KG1 (cell line): ENCODE measurements around the gene LINC01488.

Source experiments
- DNase-seq: peaks from one replicate; lab custom pipeline; 2025; lab: John Stamatoyannopoulos, UW

The LINC01488 gene

DNA sequence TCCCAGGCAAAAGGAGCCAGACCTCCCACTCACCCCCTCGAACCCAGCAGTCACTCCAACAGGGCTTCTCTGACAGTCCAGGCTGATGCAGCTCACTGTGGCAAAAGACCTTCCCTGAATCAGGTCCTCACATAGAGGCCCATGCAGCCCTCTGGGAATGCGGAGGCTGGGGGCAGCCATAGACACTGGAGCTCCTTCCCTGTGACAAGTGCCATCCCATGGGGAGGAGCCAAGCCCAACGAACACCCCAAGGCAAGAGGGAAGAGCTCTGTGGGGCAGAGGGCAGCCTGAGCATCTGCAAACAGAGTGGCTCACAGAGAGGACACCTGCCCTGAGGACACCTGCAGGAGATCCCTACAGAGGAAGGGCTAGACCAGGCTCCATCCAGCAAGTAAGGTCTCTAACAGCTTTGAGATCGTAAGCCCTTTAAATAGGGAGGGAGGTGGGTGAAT, at the start of gene LINC01488:
TSS of gene LINC01488 (plus strand) at position 271 of the 452 bp plus-strand sequence.
- no peak for DNase-seq

DNA sequence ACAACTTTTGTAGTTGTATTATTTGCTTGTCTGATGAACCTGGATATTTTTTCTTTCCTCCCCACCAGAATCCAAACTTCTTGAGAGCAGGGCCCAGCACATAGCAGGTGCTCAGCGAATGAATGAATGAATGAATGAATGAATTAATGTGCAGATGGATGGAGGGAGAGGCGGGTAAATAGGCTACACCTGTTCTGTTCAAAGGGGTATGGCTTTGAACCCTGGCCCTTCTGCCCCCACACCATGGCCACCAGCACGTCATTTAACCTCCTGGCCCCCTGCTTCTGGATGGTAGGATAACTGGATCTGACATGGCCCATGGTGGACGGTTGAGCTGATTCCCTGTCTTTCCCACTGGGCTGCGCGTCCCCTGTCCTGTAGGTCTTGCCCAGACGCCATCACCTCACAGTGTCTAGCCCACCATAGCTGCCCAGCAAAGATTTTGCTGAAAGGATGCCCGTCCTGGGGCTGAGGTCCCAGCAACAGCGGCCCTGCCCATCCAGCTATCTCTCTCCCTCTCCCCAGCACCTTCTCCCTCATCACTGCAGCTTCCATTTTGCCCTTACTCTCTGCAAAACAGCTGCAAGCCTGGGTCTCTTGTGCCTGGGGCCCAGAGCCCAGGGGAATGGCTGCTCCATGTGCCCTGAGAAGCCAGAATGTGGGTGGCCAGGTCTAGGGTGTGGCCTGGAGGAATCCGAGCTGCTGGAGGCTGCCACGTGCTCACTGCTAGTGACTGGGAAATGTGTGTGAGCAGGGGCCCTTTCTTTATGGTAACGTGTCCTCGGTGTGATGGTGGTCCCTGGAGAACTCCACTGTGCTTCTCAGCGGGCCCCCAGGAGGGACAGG, 49.3 kb upstream of the LINC01488 start:
- DNase-seq, result no peak

DNA sequence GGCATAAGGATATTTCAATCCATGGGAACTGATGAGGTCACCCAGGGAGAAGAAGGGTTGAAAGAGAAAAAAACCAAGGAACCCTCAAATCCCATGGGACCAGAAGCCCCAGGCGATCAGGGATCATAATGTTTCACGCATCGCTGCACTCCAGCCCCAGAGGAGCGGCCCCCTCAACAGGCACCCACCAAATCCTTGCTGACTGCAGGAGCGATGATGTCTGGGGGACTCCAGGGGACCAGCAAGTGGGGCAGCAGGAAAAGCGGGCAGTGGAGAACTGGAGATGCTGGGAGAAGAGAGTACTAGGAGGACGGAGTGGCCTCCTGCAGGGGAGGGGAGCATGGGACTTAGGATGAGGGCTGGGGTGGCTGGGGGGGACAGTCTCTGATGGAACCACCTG, 47.7 kb upstream of the LINC01488 start:
- DNase-seq, result no peak

DNA sequence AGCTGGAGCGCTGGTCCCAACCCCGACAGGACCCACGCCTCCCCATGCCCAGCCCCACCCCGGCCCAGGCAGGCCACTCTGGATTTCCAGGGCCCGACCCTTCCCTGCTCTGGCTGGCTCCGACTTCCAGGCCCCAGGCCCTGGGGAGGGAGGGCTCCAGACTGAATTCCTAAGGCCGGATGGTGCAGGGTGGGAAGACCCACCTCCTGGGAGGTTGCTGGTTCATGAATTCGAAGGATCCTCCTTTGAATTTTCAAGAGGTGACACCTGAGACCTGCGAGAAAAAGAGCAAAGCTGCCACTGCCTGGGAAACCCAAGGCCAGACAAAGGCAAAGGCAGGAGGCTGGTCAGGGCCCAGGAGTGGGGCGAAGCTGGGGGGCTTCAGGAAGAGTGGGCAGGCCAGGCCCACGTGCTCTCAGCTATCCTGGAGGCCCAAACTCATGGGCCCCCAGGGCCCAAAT, 47.0 kb upstream of the LINC01488 start:
- DNase-seq, result no peak

DNA sequence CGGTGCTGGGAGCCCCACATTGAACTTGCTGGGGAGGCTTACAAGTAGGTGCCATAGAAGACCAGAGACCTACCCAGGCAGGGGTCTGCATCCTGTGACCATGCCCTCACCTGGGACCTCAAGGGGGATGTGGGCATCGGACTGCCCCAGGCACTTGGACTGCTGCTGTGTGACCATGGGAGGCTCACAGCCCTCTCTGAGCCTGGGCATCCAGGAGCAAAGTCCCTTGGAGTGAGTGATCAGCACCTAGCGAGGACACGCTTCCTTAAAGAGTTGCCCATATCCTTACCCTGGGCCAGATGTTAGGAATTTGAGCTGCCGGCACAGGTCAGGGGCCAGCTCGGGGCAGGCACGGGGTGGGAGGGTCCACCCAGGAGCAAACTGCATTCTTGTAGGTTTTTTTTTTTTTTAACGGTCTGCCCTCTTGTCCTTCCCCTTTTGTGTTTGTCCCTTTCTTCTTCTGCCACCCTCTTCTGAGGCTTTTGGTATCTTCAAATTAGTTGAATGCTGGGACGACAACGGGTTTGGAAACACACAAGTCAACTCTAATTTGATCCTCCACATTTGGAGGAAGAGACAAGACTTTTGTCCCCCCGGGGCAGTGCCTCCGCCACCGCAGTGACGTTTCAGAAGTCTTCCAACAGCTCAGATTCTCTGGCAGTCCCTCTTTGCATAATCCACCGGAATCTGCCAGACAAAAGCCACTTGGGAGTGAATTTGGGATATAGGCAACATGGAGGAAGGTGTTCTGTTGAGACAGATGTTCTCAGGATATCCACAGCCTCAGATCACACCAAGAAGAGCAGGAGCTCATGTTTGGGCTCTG, 46.1 kb upstream of the LINC01488 start:
- DNase-seq, result no peak

DNA sequence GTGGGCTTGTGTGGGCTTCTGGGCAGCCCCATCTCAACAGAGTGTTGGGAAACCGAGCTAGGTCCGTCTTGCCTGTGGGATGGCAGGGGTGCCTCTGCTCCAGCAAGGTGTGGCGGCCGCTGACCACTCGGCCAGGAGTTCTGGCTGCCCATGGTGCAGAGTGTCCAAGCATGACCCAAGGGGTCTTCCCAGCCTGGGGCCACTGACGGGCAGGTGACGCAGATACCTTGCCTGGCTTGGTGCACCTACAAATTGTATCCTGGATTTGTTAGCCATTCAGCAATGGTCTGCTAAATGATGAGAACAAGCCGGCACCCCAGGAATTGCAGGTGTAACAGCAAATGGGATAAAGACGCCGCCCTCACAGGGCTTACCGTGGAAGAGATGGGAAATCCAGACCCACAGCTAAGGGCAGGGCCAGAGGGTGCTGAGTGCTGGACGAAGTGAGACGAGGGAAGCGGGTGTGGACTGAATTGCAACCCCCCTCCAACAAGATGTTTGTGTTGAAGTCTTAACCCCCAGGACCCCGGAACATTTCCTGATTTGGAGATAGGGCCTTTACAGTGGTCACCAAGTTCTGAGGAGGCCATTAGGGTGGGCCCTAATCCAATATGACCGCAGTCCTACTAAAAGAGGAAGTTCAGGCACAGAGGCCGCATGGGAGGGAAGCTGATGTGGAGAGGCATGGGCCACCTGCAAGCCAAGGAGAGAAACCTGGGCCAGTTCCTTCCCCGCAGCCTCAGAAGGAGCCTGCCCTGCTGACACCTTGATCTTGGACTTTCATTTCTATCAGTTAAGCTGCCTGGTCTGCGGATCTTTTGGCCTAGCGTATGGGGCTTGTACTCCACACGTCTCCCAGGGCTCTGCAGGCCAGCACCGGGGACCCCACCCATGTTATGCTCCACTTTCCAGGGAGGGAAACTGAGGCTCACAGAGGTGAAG, 45.2 kb upstream of the LINC01488 start:
- DNase-seq, result peak; percentile 14

DNA sequence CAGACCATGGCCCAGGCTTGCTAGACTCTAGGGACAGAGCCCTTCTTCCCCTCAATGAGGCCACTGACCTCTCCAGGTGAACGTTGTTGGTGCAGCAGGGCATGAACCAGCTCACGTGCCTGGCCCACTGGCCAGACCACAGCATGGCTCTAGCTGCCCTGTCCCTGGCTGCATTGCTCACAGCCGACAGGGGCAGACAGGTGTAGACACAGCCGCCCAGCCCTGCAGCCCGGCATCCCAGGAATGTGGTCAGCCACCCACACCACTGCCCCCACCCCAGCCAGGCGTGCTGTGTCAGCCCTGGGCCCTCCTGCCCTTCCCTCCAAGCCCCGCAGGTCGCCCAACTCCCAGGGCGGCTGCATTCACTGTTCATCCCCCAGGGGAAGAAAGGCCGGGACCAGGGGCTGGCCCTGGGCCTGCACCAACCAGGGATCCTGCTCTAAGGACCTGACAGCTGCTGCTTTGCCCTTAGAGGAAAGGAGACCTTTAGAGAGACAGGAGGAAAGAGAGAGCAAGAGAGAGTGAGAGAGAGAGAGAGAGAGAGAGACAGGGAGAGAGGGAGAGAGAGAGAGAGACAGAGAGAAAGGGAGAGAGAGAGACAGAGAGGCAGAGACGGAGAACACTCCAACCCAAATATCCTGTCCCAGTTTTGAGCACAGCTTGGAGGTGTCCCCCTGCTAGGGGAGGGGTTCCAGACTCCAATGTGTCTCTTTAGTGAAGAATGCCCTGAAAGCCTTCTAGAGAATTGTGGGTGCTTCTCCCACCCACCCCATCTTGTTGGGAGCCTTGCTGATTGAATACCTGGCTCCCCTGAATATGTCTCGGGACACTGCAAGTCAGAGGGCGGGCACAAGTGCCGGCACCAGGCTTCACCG, 44.2 kb upstream of the LINC01488 start:
- DNase-seq, result no peak

DNA sequence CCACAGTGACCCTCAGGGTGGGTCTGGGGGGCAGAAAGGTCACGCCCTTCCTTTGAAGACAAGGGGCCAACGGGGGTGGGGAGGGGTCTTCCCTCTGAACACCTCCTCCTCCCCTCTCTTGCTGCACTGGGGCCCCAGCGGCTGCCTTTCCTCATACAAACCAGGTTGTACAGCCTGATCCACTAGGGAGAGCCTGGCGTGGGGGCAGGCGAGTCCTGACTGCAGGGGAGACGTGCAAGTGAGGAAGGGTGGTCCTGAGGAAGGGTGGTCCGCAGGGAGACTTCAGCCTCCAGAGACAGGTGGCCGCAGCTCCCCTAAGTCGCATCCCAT, 43.6 kb upstream of the LINC01488 start:
- DNase-seq, result no peak

DNA sequence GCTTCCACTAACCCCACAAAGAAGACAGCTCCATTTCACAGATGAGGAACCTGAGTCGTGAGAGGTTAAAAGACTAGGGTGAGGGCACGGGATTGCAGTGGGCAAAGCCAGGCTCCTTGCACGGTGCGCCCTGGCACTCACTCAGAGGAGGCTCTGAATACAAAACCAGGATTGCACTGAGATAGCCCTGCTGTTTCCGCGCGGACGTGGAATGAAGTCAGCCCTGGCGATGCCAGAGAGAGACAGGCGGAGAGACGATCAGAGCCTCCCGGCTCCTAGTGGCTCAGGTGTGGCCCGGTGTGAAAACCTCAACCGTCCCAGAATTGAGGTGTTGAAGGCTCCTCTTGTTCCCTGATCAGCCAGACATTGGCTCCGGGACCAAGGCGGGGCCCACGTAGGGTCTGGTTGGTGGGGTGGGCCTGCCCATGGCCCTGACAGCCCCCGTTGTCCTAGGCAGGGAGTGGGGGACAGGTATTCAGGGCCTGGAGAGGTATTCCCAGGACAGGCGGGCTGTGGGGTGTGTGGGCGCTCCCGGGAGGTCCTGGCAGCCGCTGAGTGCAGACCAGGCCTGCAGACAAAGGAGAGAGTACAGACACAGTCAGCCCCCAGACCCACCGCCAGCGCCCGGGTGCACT, 43.1 kb upstream of the LINC01488 start:
- DNase-seq, result no peak

DNA sequence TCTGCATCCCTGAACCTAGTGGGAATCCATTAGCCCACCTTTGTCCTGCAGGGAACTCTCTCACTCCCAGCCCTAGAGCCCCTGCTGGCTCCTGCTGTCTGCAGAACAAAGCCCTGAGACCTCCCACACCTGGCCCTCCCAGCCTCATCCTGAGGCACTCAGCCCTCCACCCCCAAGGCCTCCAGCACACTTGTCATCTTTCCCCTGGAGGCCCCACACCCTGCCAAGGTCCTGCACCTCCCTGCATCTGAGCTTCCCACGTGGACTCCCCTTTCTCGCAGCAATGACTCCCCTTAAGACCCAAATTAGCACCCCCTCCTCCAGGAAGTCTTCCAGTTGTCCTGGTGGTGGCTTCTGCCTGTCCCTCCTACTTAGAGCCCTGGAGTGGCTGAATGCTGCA, 42.3 kb upstream of the LINC01488 start:
- DNase-seq, result no peak

DNA sequence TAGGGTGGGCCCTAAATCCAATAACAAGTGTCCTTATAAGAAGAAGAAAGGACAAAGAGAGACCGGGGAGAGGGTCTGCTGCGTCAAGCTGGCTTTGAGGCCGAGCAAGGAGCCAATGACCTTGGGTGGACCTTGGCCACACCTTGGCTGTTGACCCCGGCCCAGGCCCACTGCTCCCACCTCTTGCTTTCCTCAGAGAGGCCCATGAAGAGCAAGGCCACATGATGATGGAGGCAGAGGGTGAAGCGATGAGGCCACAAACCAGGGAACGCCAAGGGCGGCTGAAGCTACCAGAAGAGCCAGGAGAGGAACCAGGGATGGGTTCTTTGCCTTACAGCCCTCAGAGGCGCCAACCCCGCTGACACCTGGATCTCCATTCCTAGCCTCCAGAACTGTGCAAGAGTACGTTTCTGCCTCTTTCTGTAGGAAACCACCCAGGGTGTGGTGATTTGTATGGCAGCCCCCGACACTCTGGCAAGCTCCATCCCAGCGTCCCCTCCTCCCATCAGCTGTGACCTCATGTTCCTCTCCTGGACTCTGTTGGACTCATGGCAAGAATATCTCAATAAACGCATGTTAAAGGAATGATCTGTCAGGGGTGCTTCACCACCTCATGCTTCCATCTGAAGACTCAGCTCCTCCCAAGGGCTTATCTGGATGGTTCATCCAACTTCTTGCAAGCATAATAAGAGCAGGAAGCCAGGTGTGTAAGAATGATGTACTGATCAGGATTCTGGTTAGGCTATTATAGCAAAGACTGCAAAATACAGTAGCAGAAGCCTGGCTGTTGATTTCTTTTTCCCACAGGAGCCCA, 41.6 kb upstream of the LINC01488 start:
- DNase-seq, result no peak

DNA sequence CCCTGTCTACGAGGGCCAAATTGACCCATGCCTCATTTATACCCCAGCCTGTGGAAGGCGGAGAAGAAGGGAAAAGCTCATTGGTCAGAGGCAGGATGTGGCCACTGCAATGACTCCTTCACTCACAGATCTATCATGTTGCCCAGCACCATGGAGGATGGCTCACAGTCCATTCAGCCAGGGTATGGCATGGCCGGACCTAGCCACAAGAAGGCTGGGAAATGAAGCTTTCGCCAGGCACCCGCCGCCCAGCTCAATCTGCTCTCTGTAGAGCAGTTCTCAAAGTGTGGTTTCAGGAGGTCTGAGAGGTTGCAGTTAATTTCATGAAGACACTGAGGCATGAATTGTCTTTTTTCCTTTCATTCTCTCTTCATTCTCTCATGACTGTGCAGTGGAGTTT, 40.6 kb upstream of the LINC01488 start:
- DNase-seq, result no peak

DNA sequence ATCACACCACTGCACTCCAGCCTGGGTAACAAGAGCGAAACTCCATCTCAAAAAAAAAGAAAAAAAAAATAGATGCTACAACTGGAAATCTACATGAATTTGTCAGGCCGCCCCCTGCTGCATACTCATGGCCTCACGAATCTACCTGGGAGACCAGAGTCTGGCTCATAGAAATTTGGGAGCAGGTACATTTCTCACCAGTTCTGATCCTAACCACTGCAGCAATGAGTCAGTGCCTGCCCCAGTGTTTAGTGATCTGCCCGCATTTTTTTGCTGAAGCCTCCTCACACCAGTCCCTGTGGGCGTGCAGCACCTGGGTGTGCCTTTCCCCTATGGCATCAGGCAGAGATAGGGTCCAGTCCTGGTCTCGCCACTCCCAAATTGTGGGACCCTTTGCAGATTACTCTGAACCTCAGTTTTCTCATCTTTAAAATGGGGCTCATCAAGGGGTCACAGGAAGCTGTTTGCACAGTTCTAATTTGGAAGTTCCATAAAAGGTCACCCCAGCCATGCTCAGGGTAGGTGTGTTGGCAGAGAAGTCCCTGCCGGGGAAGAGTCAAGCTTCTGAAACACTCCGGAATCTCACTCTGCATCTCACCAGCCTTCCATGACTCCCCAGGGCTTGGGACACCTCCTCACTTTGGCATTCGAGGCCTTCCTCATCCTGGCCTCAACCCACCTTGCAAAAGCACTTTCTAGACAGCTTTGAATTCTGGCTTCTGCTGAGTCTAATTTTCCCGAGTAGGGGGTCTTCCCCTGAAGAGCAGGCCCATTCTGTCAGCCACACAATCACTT, 39.3 kb upstream of the LINC01488 start:
- no peak for DNase-seq

DNA sequence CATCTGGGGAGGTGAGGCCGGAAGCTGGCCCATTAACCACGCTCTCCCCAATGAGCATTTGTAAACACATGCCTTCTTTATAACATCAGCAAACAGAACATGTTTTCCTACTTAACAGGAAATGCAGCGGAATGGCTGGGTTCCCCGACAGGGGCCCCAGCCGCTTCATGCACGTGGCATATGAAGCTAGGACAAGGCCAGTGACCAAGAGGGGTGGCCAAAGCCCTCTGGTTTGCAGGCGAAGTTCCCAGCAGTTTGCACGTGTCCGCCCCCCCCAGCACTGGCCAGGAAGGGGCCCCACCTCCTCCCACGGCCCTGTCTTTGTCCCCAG, 38.7 kb upstream of the LINC01488 start:
- no peak for DNase-seq

DNA sequence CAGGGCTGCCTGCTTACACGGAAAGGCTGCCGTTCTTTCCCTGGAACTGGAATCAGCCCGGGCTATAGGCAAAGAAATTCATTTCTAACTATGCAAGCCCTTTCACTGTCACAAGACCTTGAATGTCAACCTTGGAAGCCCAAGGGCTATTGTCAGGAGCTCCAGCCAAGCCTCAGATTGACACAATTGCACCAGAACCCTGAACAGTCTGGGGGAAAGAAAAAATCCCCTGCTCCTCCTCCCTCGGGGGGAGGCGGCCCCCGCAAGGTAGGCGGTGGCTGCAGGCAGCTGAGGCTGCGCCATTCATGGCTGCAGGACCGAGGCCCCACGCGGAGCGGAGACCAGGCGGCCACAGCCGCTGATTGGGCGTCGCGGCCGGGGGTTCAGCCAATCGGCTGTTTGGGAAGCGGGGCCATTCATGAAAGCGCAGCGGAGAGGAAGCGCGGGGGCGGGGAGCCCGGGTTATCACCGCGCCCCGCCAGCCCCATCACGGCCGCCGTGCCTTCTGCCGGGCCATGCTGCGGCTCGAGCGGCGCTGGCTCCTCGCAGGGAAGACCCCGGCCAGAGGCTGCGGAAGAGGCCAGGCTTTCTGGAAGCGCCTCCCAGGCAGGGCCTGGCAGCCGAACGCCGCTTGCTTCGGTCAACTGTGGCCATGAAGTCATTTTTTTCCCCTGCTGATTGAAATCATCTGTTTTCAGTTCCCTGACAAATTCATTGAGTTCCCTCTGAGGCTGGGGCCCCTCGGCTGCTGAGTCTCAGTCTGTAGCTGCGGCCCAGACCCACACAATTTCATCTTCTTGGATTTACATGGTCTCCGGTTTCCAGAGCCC, 38.1 kb upstream of the LINC01488 start:
- DNase-seq, result peak; percentile 32

DNA sequence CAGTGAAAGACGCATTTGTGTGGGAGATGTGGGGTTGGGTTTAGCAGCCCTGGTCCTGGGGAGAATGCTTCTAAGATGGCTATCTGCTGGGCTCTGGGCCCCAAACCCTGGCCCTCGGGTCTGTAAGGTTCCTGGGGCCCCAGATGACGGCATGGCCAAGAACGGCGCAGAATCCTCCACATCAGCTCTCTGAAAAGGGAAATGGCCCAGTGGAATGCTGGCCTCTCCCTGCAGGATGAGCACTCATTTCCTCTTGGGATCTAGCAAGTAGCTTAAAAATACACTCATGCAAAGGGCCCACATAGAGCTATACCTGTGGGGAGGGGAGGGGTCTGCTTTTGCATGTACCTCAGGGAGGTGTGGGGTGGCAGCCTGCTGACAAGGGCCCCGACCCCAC, 37.5 kb upstream of the LINC01488 start:
- no peak for DNase-seq

DNA sequence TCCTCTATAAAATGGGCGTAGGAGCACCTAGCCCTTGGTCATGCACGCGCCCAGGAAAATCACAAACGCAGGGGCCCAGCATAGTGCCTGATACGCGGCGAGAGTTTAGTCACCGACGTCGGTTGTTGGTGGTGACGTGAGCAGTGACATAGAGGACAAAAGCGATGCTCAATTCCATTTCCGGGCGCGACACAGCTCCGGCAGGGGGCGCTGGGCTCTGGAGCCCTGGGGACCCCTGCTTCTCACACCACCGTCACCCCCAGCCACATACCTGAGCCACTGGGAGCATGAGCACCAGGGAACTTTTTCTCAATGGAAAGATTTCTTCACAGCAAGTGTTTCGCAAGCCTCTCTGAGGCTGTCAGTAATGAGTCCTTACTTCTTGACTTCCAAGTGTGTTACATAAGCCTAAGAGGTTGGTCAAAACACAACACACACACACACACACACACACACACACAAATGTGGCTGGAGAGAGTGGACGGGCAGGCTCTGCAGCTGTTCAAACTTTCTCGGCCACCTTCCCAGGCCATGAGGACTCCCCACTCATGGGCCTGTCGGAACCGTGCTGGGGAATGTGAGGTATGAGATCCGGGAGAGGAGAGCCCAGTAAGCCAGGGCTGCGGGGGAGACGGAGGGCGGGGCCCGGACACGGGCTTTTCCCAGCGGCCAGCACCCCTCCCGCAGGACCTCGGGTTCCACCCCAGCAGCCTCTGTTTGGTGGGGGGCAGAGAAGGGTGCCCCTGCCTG, 36.9 kb upstream of the LINC01488 start:
- DNase-seq, result no peak

DNA sequence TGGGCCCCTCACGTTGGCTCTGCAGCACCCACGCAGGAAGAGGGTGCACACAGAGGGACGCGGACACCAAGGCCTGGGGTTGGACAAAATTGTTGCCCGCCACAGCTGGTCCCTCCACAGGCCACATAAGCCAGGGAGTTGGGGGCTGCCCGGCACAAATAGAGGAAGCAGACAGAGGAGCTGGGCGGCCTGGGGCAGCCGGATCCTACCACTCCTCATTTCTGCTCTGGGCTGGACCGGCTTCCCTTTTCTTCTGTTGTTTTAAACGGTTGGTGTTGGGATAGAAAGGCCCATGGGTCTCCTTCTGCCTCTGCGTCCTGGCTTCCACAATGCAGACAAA, 36.4 kb upstream of the LINC01488 start:
- no peak for DNase-seq
